Lung (tissue), 12 donors: ENCODE results near the gene POU5F1. TPM values are rescaled to one million over a fixed set of nuclear protein-coding genes. Genes with fewer than 3 reads are reported as not detected.

ENCODE experiments used
- ATAC-seq: fragments of 200-7000 bp; cut with Tn5 transposase; one replicate; pipeline ENCODE4 v1.9.1; 2020; ENCODE audit warnings: moderate number of reproducible peaks; ENCODE audit not compliant: insufficient read depth, low FRiP score
- DNase-seq, 3 donors: peaks; one replicate each; pipeline ENCODE4 v3.0.0-alpha.2; 2013 to 2017
- H3K27ac ChIP-seq, 2 donors: one replicate each; pipeline ENCODE4 v1.5.1; 2013; ENCODE audit warnings: mild to moderate bottlenecking in 2 of 2, moderate library complexity in 2 of 2, control low read depth in 1 of 2, inconsistent platforms in 1 of 2, low read depth in 1 of 2, low read length in 1 of 2
- H3K27me3 ChIP-seq, 3 donors: one replicate each; pipeline ENCODE4 v1.5.1; 2013; ENCODE audit warnings: low read length in 2 of 3; ENCODE audit not compliant: control insufficient read depth in 3 of 3, insufficient read depth in 3 of 3
- H3K36me3 ChIP-seq, 4 donors: one replicate each; pipeline ENCODE4 v1.5.1; 2013; ENCODE audit warnings: low read length in 4 of 4, mild to moderate bottlenecking in 1 of 4, moderate library complexity in 1 of 4; ENCODE audit not compliant: control insufficient read depth in 4 of 4, insufficient read depth in 4 of 4
- H3K4me1 ChIP-seq, 5 donors: one replicate each; pipeline ENCODE4 v1.5.1; 2013; ENCODE audit warnings: low read length in 5 of 5, mild to moderate bottlenecking in 2 of 5, moderate library complexity in 1 of 5; ENCODE audit not compliant: control insufficient read depth in 5 of 5, insufficient read depth in 5 of 5
- H3K4me3 ChIP-seq: one replicate; pipeline ENCODE4 v1.5.1; 2013; ENCODE audit warnings: mild to moderate bottlenecking, control low read depth, moderate library complexity
- H3K9ac ChIP-seq, 2 donors: one replicate each; pipeline ENCODE4 v1.5.1; 2013; ENCODE audit warnings: low read length in 2 of 2, control low read depth in 1 of 2; ENCODE audit not compliant: insufficient read depth in 1 of 2
- H3K9me3 ChIP-seq, 4 donors: one replicate each; pipeline ENCODE4 v1.5.1; 2013; ENCODE audit warnings: low read length in 3 of 4, mild to moderate bottlenecking in 1 of 4, moderate library complexity in 1 of 4; ENCODE audit not compliant: control insufficient read depth in 4 of 4, insufficient read depth in 3 of 4
- CTCF ChIP-seq: IDR thresholded peaks from 2 replicates; pipeline ENCODE4 v1.5.1; 2012; ENCODE audit warnings: mild to moderate bottlenecking; ENCODE audit errors: control extremely low read depth, extremely low read depth
- WGBS, 2 donors: extraction: QIAGEN DNeasy Blood & Tissue Kit; methylation state at CpG; one replicate each; pipeline ENCODE4 v1.1.7; 2013; 5-methylcytosine and 5-hydroxymethylcytosine counted together
- polyA plus RNA-seq, 2 donors: library from polyadenylated mRNA; stranded (reverse); fragments of 200-250 nt; gene quantifications; one replicate each; pipeline ENCODE4 v1.2.1, GENCODE V29; 2013
- total RNA-seq, 2 donors: library from RNA; depleted of rRNA in 1 of 2; stranded (reverse); fragments of >200 nt in 1 of 2; gene quantifications; one replicate each; pipeline ENCODE4 v1.2.1, GENCODE V29; 2014 to 2021
- donor health status: control.
- donor health status: control.
- donor health status: Bipolar disorder and iron deficiency.
- donor health status: healthy.
- donor health status: DM: yes; HTN: yes; CAD: no.

The POU5F1 gene
- total and polyA plus RNA-seq, 4 donors = 1.5 to 19.5 (median 2.4) TPM

- WGBS, 2 donors = 87 to 90% methylated on average over 13 of the region's 13 CpGs
Observed at GRCh38 chr6:31162463-31163165, 7.9 kb downstream of the POU5F1 start.

GRCh38 chr6:31161216-31162126, 9.0 kb downstream of the POU5F1 start:
- Histone ChIP-seq H3K9me3 (no peaks in the 10 kb centered on the region), H3K27me3 (no peaks in the 10 kb centered on the region), H3K9ac (no peak overlapping the region), H3K36me3 (peaks cover 0 to 12% (median 7%) of the 10 kb centered on the region in 4 donors), H3K4me1 (peaks cover 3 to 21% (median 9%) of the 10 kb centered on the region in 5 donors), H3K27ac (no peak overlapping the region), H3K4me3 (no peak overlapping the region)
- 92 to 93% methylated on average over 19 of the region's 19 CpGs for WGBS, 2 donors
- DNase-seq = no peak
- TF ChIP-seq CTCF = no peak
- no peak for ATAC-seq

More at GRCh38 chr6:31162463-31163165, 7.9 kb downstream of the POU5F1 start:
- Histone ChIP-seq H3K4me3 (no peak overlapping the region), H3K9ac (no peak overlapping the region), H3K4me1 (peaks cover 0 to 13% (median 6%) of the 10 kb centered on the region in 5 donors), H3K36me3 (peaks cover 0 to 12% (median 7%) of the 10 kb centered on the region in 4 donors), H3K27ac (no peak overlapping the region), H3K27me3 (no peaks in the 10 kb centered on the region), H3K9me3 (no peaks in the 10 kb centered on the region)
- DNase-seq (no peak), ATAC-seq (no peak)
- TF ChIP-seq CTCF = no peak

GRCh38 chr6:31158863-31159855, 11.3 kb downstream of the POU5F1 start:
- Histone ChIP-seq H3K27me3 (no peaks in the 10 kb centered on the region), H3K4me1 (peaks cover 3 to 21% (median 9%) of the 10 kb centered on the region in 5 donors), H3K9me3 (no peaks in the 10 kb centered on the region), H3K9ac (peak overlapping the region; percentile 6 to 23), H3K36me3 (peaks cover 0 to 15% (median 10%) of the 10 kb centered on the region in 4 donors), H3K4me3 (peak overlapping the region; percentile 77), H3K27ac (no peak overlapping the region)
- TF ChIP-seq CTCF = no peak
- DNase-seq = no peak
- whole genome bisulfite sequencing, 2 donors = 17 to 25% methylated on average over 35 of the region's 35 CpGs
- ATAC-seq = no peak
